MCF 10A (cell line): ENCODE results near the gene ANKLE2. TPM values are rescaled to one million over a fixed set of nuclear protein-coding genes. Genes with fewer than 3 reads are reported as not detected.

Source experiments
- BruUV-seq: library from RNA; stranded (reverse); fragments of 400-500 nt; replicated peaks from 2 replicates; lab custom pipeline; 2021; lab: Mats Ljungman, UMichigan
- CTCF ChIA-PET: fragments of 300-600 bp; sonication (Branson Sonifier 250); formaldehyde crosslinking; extraction: SDS; loops from one replicate; lab custom pipeline; 2021; ENCODE audit warnings: antibody characterized with exemption, inconsistent platforms; lab: Yijun Ruan, JAX
- POLR2A ChIA-PET: fragments of 300-600, 350-650 bp; sonication (Branson Sonifier 250); formaldehyde crosslinking; extraction: SDS; loops from one replicate; lab custom pipeline; 2020; ENCODE audit warnings: antibody characterized with exemption, inconsistent platforms; lab: Yijun Ruan, JAX
- DNase-seq: peaks from one replicate; pipeline ENCODE4 v3.0.0-alpha.2; 2018; ENCODE audit not compliant: unreplicated experiment
- H3K27ac Mint-ChIP-seq: one replicate; pipeline ENCODE4 v1.8.0; 2022; ENCODE audit warnings: mild to moderate bottlenecking, low read depth, mixed read lengths; ENCODE audit not compliant: unreplicated experiment
- H3K27me3 Mint-ChIP-seq: one replicate; pipeline ENCODE4 v1.8.0; 2022; ENCODE audit warnings: mixed read lengths; ENCODE audit not compliant: insufficient read depth, unreplicated experiment
- H3K36me3 Mint-ChIP-seq: one replicate; pipeline ENCODE4 v1.8.0; 2022; ENCODE audit warnings: mild to moderate bottlenecking, moderate library complexity, mixed read lengths; ENCODE audit not compliant: insufficient read depth, unreplicated experiment
- H3K4me1 Mint-ChIP-seq: one replicate; pipeline ENCODE4 v1.8.0; 2022; ENCODE audit warnings: mixed read lengths; ENCODE audit not compliant: insufficient read depth, unreplicated experiment
- H3K4me3 Mint-ChIP-seq: one replicate; pipeline ENCODE4 v1.8.0; 2022; ENCODE audit warnings: mild to moderate bottlenecking, moderate library complexity, mixed read lengths; ENCODE audit not compliant: unreplicated experiment
- H3K9me3 Mint-ChIP-seq: one replicate; pipeline ENCODE4 v1.8.0; 2022; ENCODE audit warnings: mixed read lengths; ENCODE audit not compliant: unreplicated experiment
- CTCF ChIP-seq: fragments of 200-600 bp; IDR thresholded peaks from one replicate; pipeline ENCODE4 v1.8.0; 2022; ENCODE audit warnings: antibody characterized with exemption, mild to moderate bottlenecking; ENCODE audit not compliant: unreplicated experiment
- intact Hi-C: fragments of 100-400 bp; cut with micrococcal nuclease; formaldehyde crosslinking; loops from 2 replicates; pipeline ENCODE4 v1.14.1; 2022
- total RNA-seq: library from RNA; stranded (reverse); gene quantifications from 2 replicates; pipeline ENCODE4 v1.2.3, GENCODE V29; 2022

Gene ANKLE2
- total RNA-seq, 1 experiment from 2014 or later = 142 TPM

GRCh38 chr12:132743831-132744230, 17.8 kb downstream of the ANKLE2 start:
- TF ChIP-seq CTCF = no peak
- DNase-seq = no peak
- POLR2A ChIA-PET = interaction anchor here (1.0 kb wide), 1 partner anchor 17 kb away, joined by 3 read pairs; no protein-coding TSS in a partner anchor
- Mint-ChIP-seq H3K27ac (no peak overlapping the region), H3K27me3 (no peaks in the 10 kb centered on the region), H3K9me3 (no peaks in the 10 kb centered on the region), H3K4me1 (no peaks in the 10 kb centered on the region), H3K36me3 (peaks cover 99% of the 10 kb centered on the region), H3K4me3 (no peak overlapping the region)
- intact Hi-C loops = no loop called here
- CTCF ChIA-PET = interaction anchor here (0.6 to 0.9 kb wide), 3 partner anchors 12 to 85 kb away, joined by 3 read pairs; no protein-coding TSS in a partner anchor
- no TSS peak for BruUV-seq

- H3K9me3 Mint-ChIP-seq = no peaks in the 10 kb centered on the region
- BruUV-seq = no TSS peak
- H3K36me3 Mint-ChIP-seq = peaks cover 99% of the 10 kb centered on the region
- ChIA-PET POLR2A (interaction anchor here (1.1 to 3.0 kb wide), 3 partner anchors 9 to 19 kb away, joined by 4 to 10 read pairs (median 4); no protein-coding TSS in a partner anchor), CTCF (interaction anchor here (0.9 kb wide), 1 partner anchor 10 kb away, joined by 3 read pairs; no protein-coding TSS in a partner anchor)
- no peaks in the 10 kb centered on the region for H3K27me3 Mint-ChIP-seq
- no peak overlapping the region for H3K27ac Mint-ChIP-seq
- no peaks in the 10 kb centered on the region for H3K4me1 Mint-ChIP-seq
- intact Hi-C loops = no loop called here
- no peak for DNase-seq
- H3K4me3 Mint-ChIP-seq = no peak overlapping the region
- TF ChIP-seq CTCF = no peak
These were observed 20.0 kb downstream of the ANKLE2 start for GRCh38 chr12:132741620-132742019.

- Mint-ChIP-seq H3K27ac (no peak overlapping the region), H3K27me3 (no peaks in the 10 kb centered on the region), H3K9me3 (no peaks in the 10 kb centered on the region), H3K36me3 (peaks cover 99% of the 10 kb centered on the region), H3K4me3 (no peak overlapping the region), H3K4me1 (no peaks in the 10 kb centered on the region)
- no peak for DNase-seq
- no peak for TF ChIP-seq CTCF
- intact Hi-C loops = no loop called here
- BruUV-seq = no TSS peak
- ChIA-PET CTCF (no interaction called here), POLR2A (interaction anchor here (1.3 to 3.0 kb wide), 2 partner anchors 10 to 20 kb away, joined by 4 to 10 read pairs; no protein-coding TSS in a partner anchor)
These were observed 21.0 kb downstream of the ANKLE2 start for GRCh38 chr12:132740652-132741051.

- peaks cover 99% of the 10 kb centered on the region for H3K36me3 Mint-ChIP-seq
- no TSS peak for BruUV-seq
- no peaks in the 10 kb centered on the region for H3K27me3 Mint-ChIP-seq
- H3K4me1 Mint-ChIP-seq = no peaks in the 10 kb centered on the region
- no peak for TF ChIP-seq CTCF
- no peak for DNase-seq
- POLR2A ChIA-PET = interaction anchor here (3.0 kb wide), 1 partner anchor 10 kb away, joined by 10 read pairs; no protein-coding TSS in a partner anchor
- no peak overlapping the region for H3K4me3 Mint-ChIP-seq
- no peak overlapping the region for H3K27ac Mint-ChIP-seq
- intact Hi-C loops = no loop called here
- H3K9me3 Mint-ChIP-seq = no peaks in the 10 kb centered on the region
- CTCF ChIA-PET = no interaction called here
These were observed 21.4 kb downstream of the ANKLE2 start for GRCh38 chr12:132740313-132740646.
